Measurements from ENCODE around the gene GPR153.

The GPR153 gene

DNA sequence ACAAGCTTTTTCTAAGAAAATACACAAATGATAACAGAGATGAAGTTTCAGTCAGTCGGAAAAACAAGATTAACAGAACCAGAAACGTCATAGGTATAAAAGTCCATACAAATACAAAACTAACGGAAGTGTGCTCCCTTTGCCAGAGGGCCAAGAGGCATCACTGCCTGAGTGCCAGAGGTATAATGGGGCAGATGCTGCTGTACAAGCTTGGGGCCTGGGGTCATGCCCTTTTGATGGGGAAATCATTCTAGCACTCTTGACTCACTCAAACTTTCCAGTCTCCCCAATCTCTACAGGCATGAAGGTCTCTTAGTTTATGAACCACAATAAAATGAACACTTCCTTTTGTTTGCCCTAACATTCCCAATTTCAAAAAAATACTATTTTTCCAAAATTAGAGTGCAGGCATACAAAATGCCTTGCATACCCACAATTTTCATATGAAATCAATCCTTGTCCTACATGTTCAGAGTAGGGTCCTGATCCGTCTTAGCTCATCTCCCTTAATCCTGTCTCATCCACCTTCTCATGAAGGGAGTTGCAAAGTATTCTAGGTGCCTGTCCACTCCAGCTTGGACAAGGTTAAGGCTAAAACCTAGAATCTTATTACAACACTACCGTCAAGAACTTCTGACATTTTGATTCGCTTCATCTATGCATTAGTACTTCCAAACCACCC, 63.0 kb downstream of the GPR153 start:
- H3K9me3 ChIP-seq (ENCODE audit: low read length) = no peaks in the 10 kb centered on the region
- H3K36me3 ChIP-seq (ENCODE audit: insufficient read depth, low read length) = peaks cover 52% of the 10 kb centered on the region
- H3K4me2 ChIP-seq (ENCODE audit: low read length) = peak overlapping the region; percentile 91
- H3K79me2 ChIP-seq (ENCODE audit: insufficient read depth, low read length) = peaks cover 40% of the 10 kb centered on the region
- no peak overlapping the region for H2AFZ ChIP-seq (ENCODE audit: low read length)
- peaks cover 2% of the 10 kb centered on the region; the same call in 1 of the 2 replicates for H4K20me1 ChIP-seq (ENCODE audit: insufficient read depth, low read length)
- H3K4me1 ChIP-seq (ENCODE audit: insufficient read depth, low read length, severe bottlenecking) = peaks cover 27% of the 10 kb centered on the region
- H3K9ac ChIP-seq (ENCODE audit: low read length) = peak overlapping the region; percentile 96
- H3F3A ChIP-seq (ENCODE audit: insufficient read depth, low read length) = no peaks in the 10 kb centered on the region
- no peaks in the 10 kb centered on the region for H3K27me3 ChIP-seq (ENCODE audit: insufficient read depth, low read length)
- TF ChIP-seq, protein P1, sequence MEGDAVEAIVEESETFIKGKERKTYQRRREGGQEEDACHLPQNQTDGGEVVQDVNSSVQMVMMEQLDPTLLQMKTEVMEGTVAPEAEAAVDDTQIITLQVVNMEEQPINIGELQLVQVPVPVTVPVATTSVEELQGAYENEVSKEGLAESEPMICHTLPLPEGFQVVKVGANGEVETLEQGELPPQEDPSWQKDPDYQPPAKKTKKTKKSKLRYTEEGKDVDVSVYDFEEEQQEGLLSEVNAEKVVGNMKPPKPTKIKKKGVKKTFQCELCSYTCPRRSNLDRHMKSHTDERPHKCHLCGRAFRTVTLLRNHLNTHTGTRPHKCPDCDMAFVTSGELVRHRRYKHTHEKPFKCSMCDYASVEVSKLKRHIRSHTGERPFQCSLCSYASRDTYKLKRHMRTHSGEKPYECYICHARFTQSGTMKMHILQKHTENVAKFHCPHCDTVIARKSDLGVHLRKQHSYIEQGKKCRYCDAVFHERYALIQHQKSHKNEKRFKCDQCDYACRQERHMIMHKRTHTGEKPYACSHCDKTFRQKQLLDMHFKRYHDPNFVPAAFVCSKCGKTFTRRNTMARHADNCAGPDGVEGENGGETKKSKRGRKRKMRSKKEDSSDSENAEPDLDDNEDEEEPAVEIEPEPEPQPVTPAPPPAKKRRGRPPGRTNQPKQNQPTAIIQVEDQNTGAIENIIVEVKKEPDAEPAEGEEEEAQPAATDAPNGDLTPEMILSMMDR (IDR thresholded peaks at IDR 0.05; ENCODE audit: low read length) = no peak
- TF ChIP-seq EZH2 (IDR thresholded peaks at IDR 0.05; ENCODE audit: borderline replicate concordance, low read length) = no peak
- no peaks in the 10 kb centered on the region for H3K9me2 ChIP-seq (ENCODE audit: low read depth, low read length)
- no peak overlapping the region for H3K27ac ChIP-seq (ENCODE audit: low read depth, low read length, poor library complexity, severe bottlenecking)
- H3K4me3 ChIP-seq (ENCODE audit: low read depth, low read length, poor library complexity, severe bottlenecking) = peak overlapping the region; percentile 92
